Measurements from ENCODE around the gene BABAM2. TPM values are rescaled to one million over a fixed set of nuclear protein-coding genes. Genes with fewer than 3 reads are reported as not detected.
A peak's percentile ranks its signal among the peaks of the same experiment; 100 is the strongest.

Gene BABAM2
- total and polyA plus RNA-seq, 2 experiments from 2014 or later = 17.8 to 21.5 TPM

DNA sequence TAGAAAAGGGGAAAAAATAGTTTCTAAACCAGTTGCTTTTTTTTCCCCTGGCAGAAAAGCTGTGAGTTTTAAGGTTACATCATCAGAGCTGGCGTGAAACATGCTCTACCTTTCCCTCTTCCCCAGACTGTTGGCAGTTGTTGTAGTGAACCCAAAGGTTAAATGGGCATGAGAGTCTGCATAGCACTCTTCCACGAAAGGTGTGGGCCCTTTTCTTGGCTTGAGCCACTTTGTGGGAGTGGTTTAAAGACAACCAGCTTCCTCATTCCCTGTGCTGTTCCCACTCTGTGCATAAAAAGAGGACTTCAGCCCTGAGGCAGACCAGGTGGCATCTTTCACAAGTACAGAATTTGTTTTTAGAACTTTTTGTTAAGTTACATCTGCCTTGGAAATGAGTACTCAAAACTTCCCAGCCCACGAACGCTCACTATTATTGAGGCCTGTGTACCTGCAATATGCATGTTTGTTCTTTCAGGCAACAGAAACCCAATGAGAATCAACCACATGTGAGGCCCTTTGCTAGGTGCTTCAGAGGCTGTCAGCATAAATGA lies 243.8 kb downstream of the BABAM2 start:
- no peaks in the 10 kb centered on the region for H3K79me2 ChIP-seq (replicated peaks; ENCODE audit: insufficient read depth)
- Mint-ChIP-seq H3K27me3 (ENCODE audit: insufficient read depth, low read depth, poor library complexity) (no peaks in the 10 kb centered on the region), H3K36me3 (ENCODE audit: low read depth) (peaks cover 4% of the 10 kb centered on the region; the same call in 2 of the 3 replicates), H3K4me1 (no peaks in the 10 kb centered on the region), H3K4me3 (no peak overlapping the region), H3K27ac (no peak overlapping the region), H3K9me3 (no peaks in the 10 kb centered on the region; the same call in 2 of the 3 replicates)
- no peak overlapping the region for H3K4me3 ChIP-seq
- H3K9me2 ChIP-seq (ENCODE audit: insufficient read depth) = no peaks in the 10 kb centered on the region
- ATAC-seq = no peak
- no peaks in the 10 kb centered on the region for H3K27me3 ChIP-seq (ENCODE audit: insufficient read depth)
- H2AFZ ChIP-seq = no peak overlapping the region
- H3K36me3 ChIP-seq (ENCODE audit: insufficient read depth) = no peaks in the 10 kb centered on the region
- TF ChIP-seq NANOG (IDR thresholded peaks at IDR 0.05; ENCODE audit: borderline replicate concordance) (no peak), EZH2 (IDR thresholded peaks at IDR 0.05; ENCODE audit: low read depth, unreplicated experiment) (no peak), ZNF114 (CRISPR knock-in tag; IDR thresholded peaks at IDR 0.05) (no peak), CTCF (conservative IDR thresholded peaks at IDR 0.05; ENCODE audit: low read depth in 2 of 2) (no peak), POLR2AphosphoS5 (IDR thresholded peaks at IDR 0.05; ENCODE audit: low read depth) (no peak), JUNB (IDR thresholded peaks at IDR 0.05; ENCODE audit: unreplicated experiment) (no peak)
- TF ChIP-seq, protein P1, sequence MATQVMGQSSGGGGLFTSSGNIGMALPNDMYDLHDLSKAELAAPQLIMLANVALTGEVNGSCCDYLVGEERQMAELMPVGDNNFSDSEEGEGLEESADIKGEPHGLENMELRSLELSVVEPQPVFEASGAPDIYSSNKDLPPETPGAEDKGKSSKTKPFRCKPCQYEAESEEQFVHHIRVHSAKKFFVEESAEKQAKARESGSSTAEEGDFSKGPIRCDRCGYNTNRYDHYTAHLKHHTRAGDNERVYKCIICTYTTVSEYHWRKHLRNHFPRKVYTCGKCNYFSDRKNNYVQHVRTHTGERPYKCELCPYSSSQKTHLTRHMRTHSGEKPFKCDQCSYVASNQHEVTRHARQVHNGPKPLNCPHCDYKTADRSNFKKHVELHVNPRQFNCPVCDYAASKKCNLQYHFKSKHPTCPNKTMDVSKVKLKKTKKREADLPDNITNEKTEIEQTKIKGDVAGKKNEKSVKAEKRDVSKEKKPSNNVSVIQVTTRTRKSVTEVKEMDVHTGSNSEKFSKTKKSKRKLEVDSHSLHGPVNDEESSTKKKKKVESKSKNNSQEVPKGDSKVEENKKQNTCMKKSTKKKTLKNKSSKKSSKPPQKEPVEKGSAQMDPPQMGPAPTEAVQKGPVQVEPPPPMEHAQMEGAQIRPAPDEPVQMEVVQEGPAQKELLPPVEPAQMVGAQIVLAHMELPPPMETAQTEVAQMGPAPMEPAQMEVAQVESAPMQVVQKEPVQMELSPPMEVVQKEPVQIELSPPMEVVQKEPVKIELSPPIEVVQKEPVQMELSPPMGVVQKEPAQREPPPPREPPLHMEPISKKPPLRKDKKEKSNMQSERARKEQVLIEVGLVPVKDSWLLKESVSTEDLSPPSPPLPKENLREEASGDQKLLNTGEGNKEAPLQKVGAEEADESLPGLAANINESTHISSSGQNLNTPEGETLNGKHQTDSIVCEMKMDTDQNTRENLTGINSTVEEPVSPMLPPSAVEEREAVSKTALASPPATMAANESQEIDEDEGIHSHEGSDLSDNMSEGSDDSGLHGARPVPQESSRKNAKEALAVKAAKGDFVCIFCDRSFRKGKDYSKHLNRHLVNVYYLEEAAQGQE (IDR thresholded peaks at IDR 0.05; ENCODE audit: unreplicated experiment) = no peak
- H3K4me2 ChIP-seq = no peak overlapping the region
- peak; percentile 2 for DNase-seq (ENCODE audit: low spot score)
- no peaks in the 10 kb centered on the region for H3K4me1 ChIP-seq (ENCODE audit: insufficient read depth)
- H3F3A ChIP-seq (replicated peaks; ENCODE audit: low read depth) = no peaks in the 10 kb centered on the region
- H4K20me1 ChIP-seq (replicated peaks; ENCODE audit: insufficient read depth) = no peaks in the 10 kb centered on the region
- no peak overlapping the region for H3K27ac ChIP-seq (ENCODE audit: low read depth)

GRCh38 chr2:28134857-28135256 lies 244.3 kb downstream of the BABAM2 start:
- Mint-ChIP-seq H3K36me3 (ENCODE audit: low read depth) (peaks cover 4% of the 10 kb centered on the region; the same call in 2 of the 3 replicates), H3K4me1 (no peaks in the 10 kb centered on the region), H3K9me3 (no peaks in the 10 kb centered on the region; the same call in 2 of the 3 replicates), H3K4me3 (no peak overlapping the region), H3K27me3 (ENCODE audit: insufficient read depth, low read depth, poor library complexity) (no peaks in the 10 kb centered on the region), H3K27ac (no peak overlapping the region)
- Histone ChIP-seq H3K4me3 (no peak overlapping the region), H2AFZ (no peak overlapping the region), H3K27ac (ENCODE audit: low read depth) (no peak overlapping the region), H3K9me2 (ENCODE audit: insufficient read depth) (no peaks in the 10 kb centered on the region), H3K4me1 (ENCODE audit: insufficient read depth) (no peaks in the 10 kb centered on the region), H3K4me2 (no peak overlapping the region), H3K27me3 (ENCODE audit: insufficient read depth) (no peaks in the 10 kb centered on the region), H3K79me2 (replicated peaks; ENCODE audit: insufficient read depth) (no peaks in the 10 kb centered on the region), H3K36me3 (ENCODE audit: insufficient read depth) (no peaks in the 10 kb centered on the region), H4K20me1 (replicated peaks; ENCODE audit: insufficient read depth) (no peaks in the 10 kb centered on the region), H3F3A (replicated peaks; ENCODE audit: low read depth) (no peaks in the 10 kb centered on the region)
- ATAC-seq (no peak), DNase-seq (ENCODE audit: low spot score) (no peak)
- TF ChIP-seq JUNB (IDR thresholded peaks at IDR 0.05; ENCODE audit: unreplicated experiment) = no peak
- TF ChIP-seq, protein P2, sequence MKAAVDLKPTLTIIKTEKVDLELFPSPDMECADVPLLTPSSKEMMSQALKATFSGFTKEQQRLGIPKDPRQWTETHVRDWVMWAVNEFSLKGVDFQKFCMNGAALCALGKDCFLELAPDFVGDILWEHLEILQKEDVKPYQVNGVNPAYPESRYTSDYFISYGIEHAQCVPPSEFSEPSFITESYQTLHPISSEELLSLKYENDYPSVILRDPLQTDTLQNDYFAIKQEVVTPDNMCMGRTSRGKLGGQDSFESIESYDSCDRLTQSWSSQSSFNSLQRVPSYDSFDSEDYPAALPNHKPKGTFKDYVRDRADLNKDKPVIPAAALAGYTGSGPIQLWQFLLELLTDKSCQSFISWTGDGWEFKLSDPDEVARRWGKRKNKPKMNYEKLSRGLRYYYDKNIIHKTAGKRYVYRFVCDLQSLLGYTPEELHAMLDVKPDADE (IDR thresholded peaks at IDR 0.05) = no peak
- TF ChIP-seq ZNF114 (CRISPR knock-in tag; IDR thresholded peaks at IDR 0.05) = no peak
